Naive thymus-derived CD4-positive, alpha-beta T cell (primary cell): Measurements from ENCODE around the gene LAMA3. TPM values are rescaled to one million over a fixed set of nuclear protein-coding genes. Genes with fewer than 3 reads are reported as not detected.

Experiments used
- ATAC-seq: fragments of 150-1000 bp; cut with Tn5 transposase; 2 replicates; pipeline ENCODE4 v1.10.0; 2021; ENCODE audit warnings: mild to moderate bottlenecking, moderate library complexity
- CTCF ChIA-PET: fragments of 350-600 bp; sonication (Branson Sonifier 250); formaldehyde crosslinking; loops from one replicate; lab custom pipeline; 2021; ENCODE audit warnings: antibody characterized with exemption; lab: Charles Lee
- POLR2A ChIA-PET: fragments of 350-600 bp; sonication (Branson Sonifier 250); formaldehyde crosslinking; loops from one replicate; lab custom pipeline; 2021; ENCODE audit warnings: antibody characterized with exemption, inconsistent platforms; lab: Charles Lee
- DNase-seq, 9 donors: peaks; one replicate each; pipeline versions ENCODE4 v3.0.0 to v3.0.0-alpha.2; 2020 to 2022; ENCODE audit warnings: mixed read lengths in 1 of 9
- H3K27ac ChIP-seq: one replicate; pipeline ENCODE4 v1.7.0; 2013; ENCODE audit warnings: mild to moderate bottlenecking, low read depth, low read length, moderate library complexity
- H3K27me3 ChIP-seq, 2 donors: one replicate each; pipeline ENCODE4 v1.7.0; 2013; ENCODE audit warnings: low read length in 2 of 2, mild to moderate bottlenecking in 2 of 2, moderate library complexity in 2 of 2; ENCODE audit not compliant: control insufficient read depth in 2 of 2, insufficient read depth in 2 of 2
- H3K36me3 ChIP-seq, 3 experiments: 1 replicate in 2 of 3; 2 replicates in 1 of 3; pipeline ENCODE4 v1.7.0; 2013; ENCODE audit warnings: low read length in 3 of 3, mild to moderate bottlenecking in 3 of 3, moderate library complexity in 1 of 3; ENCODE audit not compliant: insufficient read depth in 3 of 3, control insufficient read depth in 2 of 3
- H3K4me1 ChIP-seq, 2 donors: one replicate each; pipeline ENCODE4 v1.7.0; 2013; ENCODE audit warnings: low read length in 2 of 2, mild to moderate bottlenecking in 2 of 2, moderate library complexity in 1 of 2; ENCODE audit not compliant: control insufficient read depth in 2 of 2, insufficient read depth in 2 of 2
- H3K4me3 ChIP-seq: 2 replicates; pipeline ENCODE4 v1.7.0; 2013; ENCODE audit warnings: mild to moderate bottlenecking, low read length
- H3K9me3 ChIP-seq, 3 experiments: 1 replicate in 2 of 3; 2 replicates in 1 of 3; pipeline ENCODE4 v1.7.0; 2013; ENCODE audit warnings: low read length in 3 of 3; ENCODE audit not compliant: control insufficient read depth in 2 of 3
- H3K27ac Mint-ChIP-seq, 9 donors: one replicate each; pipeline ENCODE4 v1.8.0; 2020 to 2022; ENCODE audit warnings: mixed read lengths in 9 of 9, mild to moderate bottlenecking in 8 of 9, moderate library complexity in 5 of 9, inconsistent platforms in 2 of 9
- H3K27me3 Mint-ChIP-seq, 5 donors: one replicate each; pipeline ENCODE4 v1.8.0; 2021 to 2022; ENCODE audit warnings: mixed read lengths in 5 of 5, mild to moderate bottlenecking in 1 of 5
- H3K36me3 Mint-ChIP-seq, 5 donors: one replicate each; pipeline ENCODE4 v1.8.0; 2020 to 2022; ENCODE audit warnings: mixed read lengths in 5 of 5, mild to moderate bottlenecking in 3 of 5, inconsistent platforms in 1 of 5
- H3K4me1 Mint-ChIP-seq, 7 donors: one replicate each; pipeline ENCODE4 v1.8.0; 2020 to 2022; ENCODE audit warnings: mixed read lengths in 7 of 7, mild to moderate bottlenecking in 3 of 7, inconsistent platforms in 1 of 7
- H3K4me3 Mint-ChIP-seq, 10 donors: one replicate each; pipeline ENCODE4 v1.8.0; 2020 to 2022; ENCODE audit warnings: mild to moderate bottlenecking in 10 of 10, mixed read lengths in 10 of 10, moderate library complexity in 6 of 10, inconsistent platforms in 2 of 10
- H3K9me3 Mint-ChIP-seq, 11 donors: one replicate each; pipeline ENCODE4 v1.8.0; 2020 to 2022; ENCODE audit warnings: mixed read lengths in 11 of 11, mild to moderate bottlenecking in 4 of 11, inconsistent platforms in 1 of 11, moderate library complexity in 1 of 11
- intact Hi-C, 2 donors: fragments of 100-400 bp; cut with micrococcal nuclease; formaldehyde crosslinking; loops; one replicate each; pipeline ENCODE4 v1.15.1; 2023
- polyA plus RNA-seq, 2 donors: library from polyadenylated mRNA; unstranded; fragments of 300-500 nt; fragmentation: Illumina TruSeq; gene quantifications; one replicate each; pipeline ENCODE4 v1.2.3, GENCODE V29; 2021
- total RNA-seq, 6 experiments: library from RNA in 5 of 6; stranded (reverse) in 5 of 6; gene quantifications; 1 replicate in 5 of 6; 2 replicates in 1 of 6; pipeline ENCODE4 v1.2.3 and lab custom pipeline; 2021 to 2026

LAMA3 gene
- total and polyA plus RNA-seq, 7 experiments from 2014 or later, result 0.22 TPM; not detected in 6

- no peaks in the 10 kb centered on the region for H3K4me1 ChIP-seq
- H3K27me3 Mint-ChIP-seq, result peaks cover 0 to 53% (median 7%) of the 10 kb centered on the region in 5 donors
- ChIA-PET CTCF (no interaction called here), POLR2A (no interaction called here)
- peaks cover 0 to 3% (median 0%) of the 10 kb centered on the region in 5 donors for H3K36me3 Mint-ChIP-seq
- no peak overlapping the region for H3K4me3 Mint-ChIP-seq
- no peak overlapping the region for H3K27ac ChIP-seq
- H3K4me3 ChIP-seq, result no peak overlapping the region
- H3K27ac Mint-ChIP-seq, result no peak overlapping the region
- no peaks in the 10 kb centered on the region for H3K9me3 ChIP-seq
- no peaks in the 10 kb centered on the region for H3K36me3 ChIP-seq
- DNase-seq (no peak), ATAC-seq (no peak)
- peaks cover 0 to 21% (median 5%) of the 10 kb centered on the region in 11 donors for H3K9me3 Mint-ChIP-seq
- intact Hi-C loops, result no loop called here
- no peaks in the 10 kb centered on the region for H3K27me3 ChIP-seq
- H3K4me1 Mint-ChIP-seq, result no peaks in the 10 kb centered on the region
Measured at GRCh38 chr18:23765931-23766330, 76.7 kb downstream of the LAMA3 start.

GRCh38 chr18:23772327-23773024 lies 83.2 kb downstream of the LAMA3 start:
- Histone ChIP-seq H3K9me3 (no peaks in the 10 kb centered on the region), H3K4me3 (no peak overlapping the region), H3K36me3 (no peaks in the 10 kb centered on the region), H3K27me3 (no peaks in the 10 kb centered on the region), H3K4me1 (no peaks in the 10 kb centered on the region), H3K27ac (no peak overlapping the region)
- POLR2A ChIA-PET, result no interaction called here
- Mint-ChIP-seq H3K4me3 (no peak overlapping the region), H3K9me3 (peaks cover 0 to 14% (median 5%) of the 10 kb centered on the region in 11 donors), H3K27ac (no peak overlapping the region), H3K4me1 (no peaks in the 10 kb centered on the region), H3K27me3 (peaks cover 0 to 45% (median 0%) of the 10 kb centered on the region in 5 donors), H3K36me3 (peaks cover 0 to 3% (median 0%) of the 10 kb centered on the region in 5 donors)
- intact Hi-C loops, result no loop called here
- DNase-seq, result no peak
- ATAC-seq, result no peak
- CTCF ChIA-PET, result no interaction called here

GRCh38 chr18:23776306-23776705 lies 87.1 kb downstream of the LAMA3 start:
- DNase-seq (no peak), ATAC-seq (no peak)
- H3K9me3 ChIP-seq, result no peaks in the 10 kb centered on the region
- Mint-ChIP-seq H3K9me3 (no peaks in the 10 kb centered on the region), H3K4me3 (no peak overlapping the region), H3K27ac (peak overlapping the region in 1 of 9 donors; percentile 14), H3K4me1 (no peaks in the 10 kb centered on the region), H3K27me3 (peaks cover 0 to 27% (median 0%) of the 10 kb centered on the region in 5 donors), H3K36me3 (no peaks in the 10 kb centered on the region)
- no peak overlapping the region for H3K4me3 ChIP-seq
- CTCF ChIA-PET, result no interaction called here
- no peaks in the 10 kb centered on the region for H3K27me3 ChIP-seq
- H3K27ac ChIP-seq, result no peak overlapping the region
- POLR2A ChIA-PET, result no interaction called here
- intact Hi-C loops, result no loop called here
- no peaks in the 10 kb centered on the region for H3K4me1 ChIP-seq
- H3K36me3 ChIP-seq, result no peaks in the 10 kb centered on the region

- no peak overlapping the region for H3K27ac ChIP-seq
- no peaks in the 10 kb centered on the region for H3K4me1 ChIP-seq
- ChIA-PET CTCF (no interaction called here), POLR2A (no interaction called here)
- H3K36me3 Mint-ChIP-seq, result no peaks in the 10 kb centered on the region
- DNase-seq (no peak), ATAC-seq (no peak)
- H3K27me3 ChIP-seq, result no peaks in the 10 kb centered on the region
- H3K36me3 ChIP-seq, result no peaks in the 10 kb centered on the region
- no peak overlapping the region for H3K27ac Mint-ChIP-seq
- no peaks in the 10 kb centered on the region for H3K9me3 Mint-ChIP-seq
- no peaks in the 10 kb centered on the region for H3K4me1 Mint-ChIP-seq
- H3K27me3 Mint-ChIP-seq, result peaks cover 7 to 22% (median 11%) of the 10 kb centered on the region in 5 donors
- intact Hi-C loops, result no loop called here
- no peak overlapping the region for H3K4me3 Mint-ChIP-seq
- H3K4me3 ChIP-seq, result no peak overlapping the region
- H3K9me3 ChIP-seq, result no peaks in the 10 kb centered on the region
Measured at GRCh38 chr18:23778828-23779227, 89.6 kb downstream of the LAMA3 start.

- ATAC-seq, result no peak
- Histone ChIP-seq H3K27ac (no peak overlapping the region), H3K4me3 (no peak overlapping the region), H3K4me1 (no peaks in the 10 kb centered on the region), H3K27me3 (no peaks in the 10 kb centered on the region), H3K36me3 (no peaks in the 10 kb centered on the region), H3K9me3 (no peaks in the 10 kb centered on the region)
- peaks cover 0 to 7% (median 3%) of the 10 kb centered on the region in 7 donors for H3K4me1 Mint-ChIP-seq
- H3K27me3 Mint-ChIP-seq, result peaks cover 7 to 24% (median 11%) of the 10 kb centered on the region in 5 donors
- no peaks in the 10 kb centered on the region for H3K9me3 Mint-ChIP-seq
- no peaks in the 10 kb centered on the region for H3K36me3 Mint-ChIP-seq
- intact Hi-C loops, result no loop called here
- POLR2A ChIA-PET, result no interaction called here
- CTCF ChIA-PET, result interaction anchor here (0.6 kb wide), 1 partner anchor 340 kb away, joined by 3 read pairs; no protein-coding TSS in a partner anchor
- DNase-seq, result no peak
- no peak overlapping the region for H3K27ac Mint-ChIP-seq
- no peak overlapping the region for H3K4me3 Mint-ChIP-seq
Measured at GRCh38 chr18:23779696-23780303, 90.5 kb downstream of the LAMA3 start.

GRCh38 chr18:23784832-23785245 lies 95.6 kb downstream of the LAMA3 start:
- DNase-seq (no peak), ATAC-seq (no peak)
- Histone ChIP-seq H3K27ac (no peak overlapping the region), H3K4me1 (no peaks in the 10 kb centered on the region), H3K9me3 (peaks cover 0 to 3% (median 0%) of the 10 kb centered on the region in 3 experiments), H3K27me3 (no peaks in the 10 kb centered on the region), H3K4me3 (no peak overlapping the region), H3K36me3 (no peaks in the 10 kb centered on the region)
- intact Hi-C loops, result no loop called here
- ChIA-PET CTCF (interaction anchor here (0.5 kb wide), 1 partner anchor 76 kb away, joined by 3 read pairs; no protein-coding TSS in a partner anchor), POLR2A (no interaction called here)
- Mint-ChIP-seq H3K9me3 (peaks cover 3 to 19% (median 9%) of the 10 kb centered on the region in 11 donors), H3K36me3 (peaks cover 0 to 6% (median 0%) of the 10 kb centered on the region in 5 donors), H3K4me1 (peaks cover 0 to 15% (median 10%) of the 10 kb centered on the region in 7 donors), H3K4me3 (no peak overlapping the region), H3K27ac (no peak overlapping the region), H3K27me3 (peaks cover 7 to 48% (median 11%) of the 10 kb centered on the region in 5 donors)
